Peyer's patch (tissue), 4 donors: ENCODE measurements around the gene TPSG1. TPM values are rescaled to one million over a fixed set of nuclear protein-coding genes. Genes with fewer than 3 reads are reported as not detected.
"Not testable (repeated sequence)": the region's sequence is repeated elsewhere in the genome, so short reads cannot be mapped to it uniquely, and the experiment has no call there.

ENCODE experiments used
- DNase-seq, 3 donors: peaks; one replicate each; pipeline ENCODE4 v3.0.0-alpha.2; 2017 to 2019
- H3K27ac ChIP-seq, 4 donors: fragments of 200-600 bp; sonication (generic); one replicate each; pipeline ENCODE4 v1.5.1; 2016 to 2019
- H3K27me3 ChIP-seq, 2 donors: fragments of 200-600 bp; sonication (generic); one replicate each; pipeline ENCODE4 v1.5.1; 2019
- H3K36me3 ChIP-seq, 3 donors: fragments of 200-600 bp; sonication (generic); one replicate each; pipeline ENCODE4 v1.5.1; 2016 to 2019
- H3K4me1 ChIP-seq, 4 donors: fragments of 200-600 bp; sonication (generic); one replicate each; pipeline ENCODE4 v1.5.1; 2016 to 2019
- H3K4me3 ChIP-seq, 4 donors: fragments of 200-600 bp; sonication (generic); 1 replicate in 3 of 4; 2 replicates in 1 of 4; pipeline ENCODE4 v1.5.1; 2016 to 2019; ENCODE audit warnings: mild to moderate bottlenecking in 1 of 4
- H3K9me3 ChIP-seq, 4 donors: fragments of 200-600 bp; sonication (generic); one replicate each; pipeline ENCODE4 v1.5.1; 2016 to 2019; ENCODE audit warnings: mild to moderate bottlenecking in 1 of 4
- POLR2A ChIP-seq, 2 donors: fragments of 450-650 bp; IDR thresholded peaks; one replicate each; pipeline ENCODE4 v1.5.1; 2017; ENCODE audit warnings: antibody characterized with exemption in 2 of 2, mild to moderate bottlenecking in 2 of 2, moderate library complexity in 2 of 2
- total RNA-seq, 4 donors: library from RNA; depleted of rRNA; stranded (reverse); fragments of >200 nt; gene quantifications; one replicate each; pipeline ENCODE4 v1.1.0, GENCODE V29; 2016
- TF ChIP-seq, protein P1 (sequence below), 6 experiments: fragments of 450-650 bp in 4 of 6; fragments of 200-600 bp in 2 of 6; sonication (generic) in 1 of 6; IDR thresholded peaks; one replicate each; pipeline ENCODE4 v1.5.1; 2017 to 2019; ENCODE audit warnings: antibody characterized with exemption in 6 of 6, mild to moderate bottlenecking in 3 of 6, moderate library complexity in 1 of 6

The TPSG1 gene
- total RNA-seq, 4 donors from 2014 or later, result 16.4 to 44.6 (median 29.5) TPM

DNA sequence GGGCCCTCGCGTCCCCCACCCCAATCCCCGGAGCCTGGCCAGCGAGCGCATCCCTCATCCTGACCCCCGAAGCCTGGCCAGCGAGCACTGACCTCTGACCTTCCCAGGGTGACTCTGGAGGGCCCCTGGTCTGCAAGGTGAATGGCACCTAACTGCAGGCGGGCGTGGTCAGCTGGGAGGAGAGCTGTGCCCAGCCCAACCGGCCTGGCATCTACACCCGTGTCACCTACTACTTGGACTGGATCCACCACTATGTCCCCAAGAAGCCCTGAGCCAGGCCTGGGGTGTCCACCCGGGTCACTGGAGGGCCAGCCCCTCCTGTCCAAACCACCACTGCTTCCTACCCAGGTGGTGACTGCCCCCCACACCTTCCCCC lies 33.1 kb upstream of the TPSG1 start:
- Histone ChIP-seq H3K27ac (no peak overlapping the region), H3K9me3 (no peaks in the 10 kb centered on the region), H3K4me3 (no peak overlapping the region), H3K4me1 (peaks cover 0 to 6% (median 0%) of the 10 kb centered on the region in 4 donors), H3K27me3 (peaks cover 0 to 18% of the 10 kb centered on the region in 2 donors), H3K36me3 (no peaks in the 10 kb centered on the region)
- TF ChIP-seq POLR2A (IDR thresholded peaks at IDR 0.05), result no peak
- TF ChIP-seq, protein P1, sequence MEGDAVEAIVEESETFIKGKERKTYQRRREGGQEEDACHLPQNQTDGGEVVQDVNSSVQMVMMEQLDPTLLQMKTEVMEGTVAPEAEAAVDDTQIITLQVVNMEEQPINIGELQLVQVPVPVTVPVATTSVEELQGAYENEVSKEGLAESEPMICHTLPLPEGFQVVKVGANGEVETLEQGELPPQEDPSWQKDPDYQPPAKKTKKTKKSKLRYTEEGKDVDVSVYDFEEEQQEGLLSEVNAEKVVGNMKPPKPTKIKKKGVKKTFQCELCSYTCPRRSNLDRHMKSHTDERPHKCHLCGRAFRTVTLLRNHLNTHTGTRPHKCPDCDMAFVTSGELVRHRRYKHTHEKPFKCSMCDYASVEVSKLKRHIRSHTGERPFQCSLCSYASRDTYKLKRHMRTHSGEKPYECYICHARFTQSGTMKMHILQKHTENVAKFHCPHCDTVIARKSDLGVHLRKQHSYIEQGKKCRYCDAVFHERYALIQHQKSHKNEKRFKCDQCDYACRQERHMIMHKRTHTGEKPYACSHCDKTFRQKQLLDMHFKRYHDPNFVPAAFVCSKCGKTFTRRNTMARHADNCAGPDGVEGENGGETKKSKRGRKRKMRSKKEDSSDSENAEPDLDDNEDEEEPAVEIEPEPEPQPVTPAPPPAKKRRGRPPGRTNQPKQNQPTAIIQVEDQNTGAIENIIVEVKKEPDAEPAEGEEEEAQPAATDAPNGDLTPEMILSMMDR (IDR thresholded peaks at IDR 0.05), result no peak
- DNase-seq, result no peak

DNA sequence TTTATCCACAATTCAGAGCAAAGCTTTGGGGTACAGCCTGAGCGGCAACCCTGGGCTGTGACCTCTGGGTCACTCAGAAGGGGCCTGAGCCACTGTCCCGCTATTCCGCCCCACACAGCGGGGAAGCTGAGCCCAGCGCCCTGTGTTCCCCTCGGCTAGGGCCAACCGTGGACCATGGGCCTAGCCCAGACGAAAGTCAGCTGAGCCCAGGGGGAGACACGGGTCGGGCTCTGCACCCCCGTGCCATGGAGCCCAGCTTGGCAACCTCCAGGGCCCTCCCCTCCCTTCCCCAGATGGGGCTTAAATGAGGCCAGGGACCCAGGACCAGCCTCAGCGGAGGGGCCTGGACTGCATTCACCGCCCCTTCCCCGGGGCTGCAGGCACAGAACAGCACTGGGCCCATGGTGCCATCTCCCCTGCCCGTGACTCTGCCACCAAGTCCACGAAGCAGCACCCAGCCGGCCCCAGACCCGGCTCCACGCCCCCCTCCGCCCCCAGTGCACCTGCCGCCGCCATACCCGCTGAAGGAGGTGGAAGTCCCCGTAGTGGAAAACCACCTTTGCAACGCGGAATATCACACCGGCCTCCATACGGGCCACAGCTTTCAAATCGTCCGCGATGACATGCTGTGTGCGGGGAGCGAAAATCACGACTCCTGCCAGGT lies 32.6 kb upstream of the TPSG1 start:
- peaks cover 0 to 18% of the 10 kb centered on the region in 2 donors for H3K27me3 ChIP-seq
- peaks cover 0 to 6% (median 0%) of the 10 kb centered on the region in 4 donors for H3K4me1 ChIP-seq
- no peaks in the 10 kb centered on the region for H3K36me3 ChIP-seq
- H3K9me3 ChIP-seq, result no peaks in the 10 kb centered on the region
- no peak overlapping the region for H3K4me3 ChIP-seq
- TF ChIP-seq, protein P1 (IDR thresholded peaks at IDR 0.05), result no peak
- TF ChIP-seq POLR2A (IDR thresholded peaks at IDR 0.05), result no peak
- DNase-seq, result no peak
- no peak overlapping the region for H3K27ac ChIP-seq

DNA sequence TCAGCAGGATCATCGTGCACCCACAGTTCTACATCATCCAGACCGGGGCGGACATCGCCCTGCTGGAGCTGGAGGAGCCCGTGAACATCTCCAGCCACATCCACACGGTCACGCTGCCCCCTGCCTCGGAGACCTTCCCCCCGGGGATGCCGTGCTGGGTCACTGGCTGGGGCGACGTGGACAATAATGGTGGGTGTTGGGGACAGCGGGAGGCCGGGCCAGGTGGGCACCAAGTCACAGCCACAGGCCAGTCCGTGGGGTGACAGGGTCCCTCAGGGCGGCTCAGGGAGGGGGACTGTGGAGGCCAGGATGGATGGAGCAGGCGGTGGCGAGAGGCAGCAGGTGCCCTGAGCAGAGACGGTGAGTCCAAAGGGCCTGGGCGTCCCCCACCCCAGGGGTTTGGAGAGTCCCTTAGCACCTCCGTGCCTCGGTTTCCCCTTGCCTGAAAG lies 31.8 kb upstream of the TPSG1 start:
- Histone ChIP-seq H3K4me1 (peaks cover 0 to 6% (median 0%) of the 10 kb centered on the region in 4 donors), H3K36me3 (no peaks in the 10 kb centered on the region), H3K9me3 (no peaks in the 10 kb centered on the region), H3K27me3 (peaks cover 0 to 18% of the 10 kb centered on the region in 2 donors), H3K27ac (no peak overlapping the region), H3K4me3 (no peak overlapping the region)
- no peak for DNase-seq
- TF ChIP-seq POLR2A (IDR thresholded peaks at IDR 0.05), result no peak
- TF ChIP-seq, protein P1 (IDR thresholded peaks at IDR 0.05), result no peak

DNA sequence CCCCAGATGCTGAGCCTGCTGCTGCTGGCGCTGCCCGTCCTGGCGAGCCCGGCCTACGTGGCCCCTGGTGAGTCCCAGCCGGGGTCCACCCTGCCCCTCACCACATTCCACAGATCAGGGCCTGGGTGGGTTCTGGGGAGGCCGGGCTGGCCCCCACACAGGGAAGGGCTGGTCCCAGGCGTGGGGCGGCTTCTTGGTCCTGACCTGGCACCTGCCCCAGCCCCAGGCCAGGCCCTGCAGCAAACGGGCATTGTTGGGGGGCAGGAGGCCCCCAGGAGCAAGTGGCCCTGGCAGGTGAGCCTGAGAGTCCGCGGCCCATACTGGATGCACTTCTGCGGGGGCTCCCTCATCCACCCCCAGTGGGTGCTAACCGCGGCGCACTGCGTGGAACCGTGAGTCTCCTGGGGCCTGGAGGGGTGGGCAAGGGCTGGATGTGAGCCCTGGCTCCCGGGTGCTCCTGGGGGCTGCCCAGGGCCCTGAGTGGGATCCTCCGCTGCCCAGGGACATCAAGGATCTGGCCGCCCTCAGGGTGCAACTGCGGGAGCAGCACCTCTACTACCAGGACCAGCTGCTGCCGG lies 31.3 kb upstream of the TPSG1 start:
- not testable (repeated sequence) for H3K36me3 ChIP-seq, H3K4me1 ChIP-seq, H3K4me3 ChIP-seq, DNase-seq, H3K9me3 ChIP-seq, H3K27ac ChIP-seq
- peaks cover 0 to 17% of the 10 kb centered on the region in 2 donors for H3K27me3 ChIP-seq

DNA sequence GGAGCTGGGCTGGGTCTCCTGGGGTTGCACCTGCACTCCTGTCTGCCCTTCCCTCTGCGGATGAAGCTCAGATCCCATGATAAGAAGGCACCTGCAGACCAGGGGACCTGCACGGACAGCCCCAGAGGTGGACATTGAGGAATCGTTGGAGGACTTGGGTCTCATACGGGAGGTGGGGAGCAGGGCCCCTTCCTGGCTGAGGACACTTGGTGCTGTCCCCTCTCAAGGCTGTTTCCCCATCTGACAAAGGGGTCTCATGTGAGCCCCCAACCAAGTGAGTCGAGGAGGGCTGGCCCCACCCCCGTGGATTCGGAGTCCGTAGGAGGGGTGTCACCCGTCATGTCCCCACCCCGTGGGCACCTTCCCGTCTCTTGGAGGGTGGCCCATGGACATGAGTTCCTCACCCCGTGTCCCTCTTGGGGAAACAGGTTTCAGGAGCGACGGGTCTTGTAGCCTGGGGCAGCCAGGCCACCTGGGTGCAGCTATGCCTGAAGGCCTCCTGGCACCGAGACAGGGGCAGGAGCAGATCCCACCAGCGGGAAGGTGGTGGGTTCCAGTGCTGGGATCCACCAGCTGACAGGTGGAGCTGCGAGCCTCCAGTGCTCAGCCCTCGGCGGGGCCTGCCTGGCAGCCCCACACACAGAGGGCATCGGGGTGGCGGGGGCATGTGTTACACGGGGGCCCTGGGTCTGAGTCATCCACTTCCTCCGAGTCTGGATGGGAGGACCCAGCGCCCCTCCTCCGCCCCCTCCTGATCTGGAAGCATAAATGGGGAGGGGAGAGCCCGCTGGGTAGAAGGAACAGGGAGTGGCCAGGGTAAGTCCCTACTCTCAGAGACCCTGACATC lies 30.4 kb upstream of the TPSG1 start, which contains the start of gene TPSD1:
Gene TPSD1 (plus strand): TSS at position 794 of the 847 bp plus-strand sequence. CDS start 212 bp downstream, outside the sequence.
- H3K27ac ChIP-seq, H3K4me1 ChIP-seq, H3K4me3 ChIP-seq, H3K9me3 ChIP-seq, DNase-seq, H3K36me3 ChIP-seq: not testable (repeated sequence)
- H3K27me3 ChIP-seq, result peaks cover 0 to 12% of the 10 kb centered on the region in 2 donors

DNA sequence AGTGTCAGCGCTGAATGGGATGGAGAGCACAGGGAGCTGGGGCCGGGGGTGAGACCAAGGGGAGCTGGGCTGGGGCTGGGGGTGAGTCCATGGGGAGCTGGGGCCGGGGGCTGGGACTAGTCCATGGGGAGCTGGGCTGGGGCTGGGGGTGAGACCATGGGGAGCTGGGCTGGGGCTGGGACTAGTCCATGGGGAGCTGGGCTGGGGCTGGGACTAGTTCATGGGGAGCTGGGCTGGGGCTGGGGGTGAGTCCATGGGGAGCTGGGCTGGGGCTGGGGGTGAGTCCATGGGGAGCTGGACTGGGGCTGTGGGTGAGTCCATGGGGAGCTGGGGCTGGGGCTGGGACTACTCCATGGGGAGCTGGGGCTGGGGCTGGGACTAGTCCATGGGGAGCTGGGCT lies 29.8 kb upstream of the TPSG1 start:
- not testable (repeated sequence) for H3K9me3 ChIP-seq, H3K36me3 ChIP-seq, H3K4me3 ChIP-seq, DNase-seq, H3K27ac ChIP-seq, H3K4me1 ChIP-seq
- H3K27me3 ChIP-seq, result peaks cover 0 to 10% of the 10 kb centered on the region in 2 donors

DNA sequence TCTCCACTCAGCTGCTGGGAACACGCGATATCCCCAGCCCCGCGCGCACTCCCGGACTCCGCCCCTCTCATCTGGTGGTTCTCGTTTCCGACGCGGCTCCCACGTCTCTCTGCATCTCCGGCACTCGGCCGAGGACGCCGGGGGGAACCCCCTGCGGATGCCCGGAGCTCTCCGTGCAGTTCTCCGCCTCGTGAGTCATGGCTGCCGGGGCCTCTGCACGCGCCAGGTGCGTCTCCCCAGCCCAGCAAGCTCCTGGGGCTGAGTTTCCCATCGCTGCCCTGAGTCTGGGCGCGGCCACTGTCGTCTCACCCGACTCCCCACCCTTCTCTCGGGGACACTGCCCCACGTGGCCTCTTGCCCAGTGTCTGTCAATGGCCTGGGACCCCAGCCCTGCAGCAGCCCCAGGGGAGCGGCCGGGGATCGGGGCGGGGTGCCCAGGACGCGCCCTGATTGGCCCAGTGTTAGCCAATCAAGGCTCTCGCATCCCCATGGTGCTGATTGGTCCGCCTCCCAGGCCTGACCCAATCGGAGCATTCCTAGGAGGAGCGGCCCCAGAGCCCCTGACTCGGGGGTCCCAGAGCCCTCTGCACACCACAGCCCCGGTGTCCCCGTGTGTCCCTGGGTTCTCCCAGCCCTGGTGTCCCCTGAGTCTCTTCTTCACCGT lies 28.8 kb upstream of the TPSG1 start:
- H3K9me3 ChIP-seq, H3K36me3 ChIP-seq, H3K27ac ChIP-seq, H3K4me1 ChIP-seq, H3K4me3 ChIP-seq, DNase-seq, H3K27me3 ChIP-seq: not testable (repeated sequence)

DNA sequence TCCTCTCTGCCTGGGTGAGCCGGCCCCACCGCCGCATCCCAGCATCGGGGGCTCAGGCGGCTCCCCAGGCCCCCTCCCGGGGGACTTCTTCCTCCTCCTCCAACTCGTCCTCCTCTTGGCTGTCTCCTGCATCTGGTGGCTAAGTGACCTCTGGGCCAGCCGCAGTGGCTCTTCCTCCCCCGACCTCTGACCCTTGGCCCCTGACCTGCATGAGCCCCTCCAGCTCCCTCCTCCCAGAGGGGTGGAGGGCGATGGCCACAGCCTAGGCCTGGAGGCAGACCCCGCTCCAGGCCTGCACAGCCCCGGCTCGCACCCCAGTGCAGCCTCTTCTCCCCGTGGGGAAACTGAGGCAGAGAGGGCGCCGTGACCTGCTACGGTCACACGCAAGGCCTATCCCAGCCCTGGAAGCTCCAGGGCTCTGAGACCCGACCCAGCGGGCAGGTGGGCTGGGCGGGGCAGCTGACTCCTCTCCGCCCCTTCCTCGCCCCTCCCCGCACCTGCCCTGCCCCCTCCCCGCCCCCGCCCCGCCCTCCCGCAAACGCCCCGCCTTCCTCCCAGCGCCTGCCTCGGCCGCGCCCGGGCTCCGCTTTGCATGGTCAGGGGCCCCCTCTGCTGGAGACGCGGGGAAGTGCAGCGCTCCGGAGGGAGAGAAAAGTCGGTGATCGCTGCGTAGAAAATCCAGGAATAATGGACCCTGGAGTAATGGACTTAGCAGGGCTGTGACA lies 24.1 kb upstream of the TPSG1 start:
- not testable (repeated sequence) for H3K27me3 ChIP-seq, H3K4me1 ChIP-seq, H3K9me3 ChIP-seq, H3K27ac ChIP-seq, H3K4me3 ChIP-seq, H3K36me3 ChIP-seq, DNase-seq

DNA sequence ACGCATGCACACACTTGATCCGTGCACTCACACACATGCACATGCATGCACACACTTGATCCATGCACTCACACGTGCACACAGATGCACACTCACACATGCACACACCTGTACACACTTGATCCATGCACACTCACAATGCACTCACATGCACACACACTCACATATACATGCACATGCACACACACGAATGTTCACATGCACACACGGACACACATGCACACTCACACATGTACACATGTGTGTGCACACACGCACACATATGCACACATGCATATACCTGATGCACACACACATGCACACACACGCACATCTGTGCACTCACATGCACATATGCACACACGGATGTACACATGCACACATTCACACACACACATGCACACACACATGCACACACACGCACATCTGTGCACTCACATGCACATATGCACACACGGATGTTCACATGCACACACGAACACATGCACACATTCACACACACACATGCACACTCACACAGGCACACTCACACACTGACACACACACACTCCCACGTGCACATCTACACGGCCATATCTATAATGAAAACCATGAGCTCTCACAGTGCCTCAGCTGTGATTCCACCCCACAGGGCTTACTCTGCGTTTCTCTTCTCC lies 23.0 kb upstream of the TPSG1 start:
- H3K4me1 ChIP-seq, H3K27me3 ChIP-seq, H3K9me3 ChIP-seq, H3K4me3 ChIP-seq, H3K36me3 ChIP-seq, H3K27ac ChIP-seq, DNase-seq: not testable (repeated sequence)
